Measurements from ENCODE around the gene PNLIPRP3.

DNA sequence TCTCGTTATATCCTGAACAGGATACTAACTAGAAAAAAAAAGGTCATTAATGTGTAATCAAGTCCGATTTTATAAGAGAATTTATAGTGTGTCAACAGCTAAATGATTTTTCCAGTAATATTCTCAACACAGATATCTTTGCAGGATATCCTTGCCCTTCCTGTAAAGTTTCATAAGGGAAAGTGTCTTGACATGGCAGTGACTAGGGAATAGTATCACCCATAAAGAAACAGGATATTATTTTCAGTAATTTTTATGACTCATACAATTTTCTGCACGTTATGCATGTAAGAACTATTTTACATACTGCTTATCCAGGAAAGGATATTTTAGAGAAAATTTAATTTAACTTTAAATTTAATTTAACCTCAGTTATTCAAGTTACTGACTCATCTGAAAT, 98.6 kb downstream of the PNLIPRP3 start:
- TF ChIP-seq EZH2 (IDR thresholded peaks at IDR 0.05) = no peak
- TF ChIP-seq, protein P1, sequence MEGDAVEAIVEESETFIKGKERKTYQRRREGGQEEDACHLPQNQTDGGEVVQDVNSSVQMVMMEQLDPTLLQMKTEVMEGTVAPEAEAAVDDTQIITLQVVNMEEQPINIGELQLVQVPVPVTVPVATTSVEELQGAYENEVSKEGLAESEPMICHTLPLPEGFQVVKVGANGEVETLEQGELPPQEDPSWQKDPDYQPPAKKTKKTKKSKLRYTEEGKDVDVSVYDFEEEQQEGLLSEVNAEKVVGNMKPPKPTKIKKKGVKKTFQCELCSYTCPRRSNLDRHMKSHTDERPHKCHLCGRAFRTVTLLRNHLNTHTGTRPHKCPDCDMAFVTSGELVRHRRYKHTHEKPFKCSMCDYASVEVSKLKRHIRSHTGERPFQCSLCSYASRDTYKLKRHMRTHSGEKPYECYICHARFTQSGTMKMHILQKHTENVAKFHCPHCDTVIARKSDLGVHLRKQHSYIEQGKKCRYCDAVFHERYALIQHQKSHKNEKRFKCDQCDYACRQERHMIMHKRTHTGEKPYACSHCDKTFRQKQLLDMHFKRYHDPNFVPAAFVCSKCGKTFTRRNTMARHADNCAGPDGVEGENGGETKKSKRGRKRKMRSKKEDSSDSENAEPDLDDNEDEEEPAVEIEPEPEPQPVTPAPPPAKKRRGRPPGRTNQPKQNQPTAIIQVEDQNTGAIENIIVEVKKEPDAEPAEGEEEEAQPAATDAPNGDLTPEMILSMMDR (IDR thresholded peaks at IDR 0.05) = no peak
